Gastrocnemius medialis (tissue), 4 donors: ENCODE measurements around the gene ADRA2C.

ENCODE experiments used
- CTCF ChIP-seq, 5 experiments: fragments of 450-650 bp in 3 of 5; fragments of 200-600 bp in 2 of 5; sonication (generic) in 2 of 5; IDR thresholded peaks in 4 of 5; conservative IDR thresholded peaks in 1 of 5; 1 replicate in 4 of 5; 2 replicates in 1 of 5; pipeline ENCODE4 v1.5.1; 2016 to 2019; ENCODE audit warnings: antibody characterized with exemption in 5 of 5, mild to moderate bottlenecking in 3 of 5, moderate library complexity in 3 of 5
- POLR2A ChIP-seq, 2 donors: fragments of 450-650 bp; IDR thresholded peaks; one replicate each; pipeline ENCODE4 v1.6.1; 2017; ENCODE audit warnings: antibody characterized with exemption in 2 of 2, mild to moderate bottlenecking in 2 of 2, moderate library complexity in 2 of 2

GRCh38 chr4:3788366-3788660, 22.1 kb downstream of the ADRA2C start:
- TF ChIP-seq CTCF (IDR thresholded peaks at IDR 0.05 in 4 of 5, conservative IDR thresholded peaks at IDR 0.05 in 1 of 5): no peak
- TF ChIP-seq POLR2A (IDR thresholded peaks at IDR 0.05): no peak
